HepG2 (cell line): Measurements from ENCODE around the gene GMPPA. TPM values are rescaled to one million over a fixed set of nuclear protein-coding genes. Genes with fewer than 3 reads are reported as not detected.

Experiments
- ARNTL ChIP-seq: sonication (generic); formaldehyde crosslinking; IDR thresholded peaks from 2 replicates; pipeline ENCODE4 v1.4.0; 2020; ENCODE audit warnings: mild to moderate bottlenecking, missing genetic modification reagents
- BCLAF1 ChIP-seq: fragments of 450-650 bp; IDR thresholded peaks from 2 replicates; pipeline ENCODE4 v1.6.1; 2017; ENCODE audit warnings: mild to moderate bottlenecking
- ELF4 ChIP-seq: sonication (generic); formaldehyde crosslinking; IDR thresholded peaks from 2 replicates; pipeline ENCODE4 v1.5.0; 2020; ENCODE audit warnings: missing genetic modification reagents, mild to moderate bottlenecking, moderate library complexity, borderline replicate concordance
- FOXJ3 ChIP-seq: sonication (generic); formaldehyde crosslinking; IDR thresholded peaks from 2 replicates; pipeline ENCODE4 v1.4.0; 2020; ENCODE audit warnings: missing genetic modification reagents, mild to moderate bottlenecking, borderline replicate concordance
- GATAD2A ChIP-seq: IDR thresholded peaks from 2 replicates; pipeline ENCODE4 v1.6.1; 2016
- GMEB2 ChIP-seq: IDR thresholded peaks from 2 replicates; pipeline ENCODE4 v1.6.1; 2016; ENCODE audit warnings: missing biosample characterization, missing genetic modification reagents, low read depth
- GPBP1L1 ChIP-seq: sonication (generic); formaldehyde crosslinking; IDR thresholded peaks from 2 replicates; pipeline ENCODE4 v1.5.0; 2020; ENCODE audit warnings: mild to moderate bottlenecking, missing genetic modification reagents
- IKZF1 ChIP-seq: fragments of 450-650 bp; IDR thresholded peaks from 2 replicates; pipeline ENCODE4 v1.7.1; 2016
- MTA1 ChIP-seq: sonication (generic); formaldehyde crosslinking; IDR thresholded peaks from 2 replicates; pipeline ENCODE4 v1.4.0; 2020; ENCODE audit warnings: missing genetic modification reagents, mild to moderate bottlenecking, borderline replicate concordance
- MXI1 ChIP-seq: IDR thresholded peaks from 3 replicates; pipeline ENCODE4 v1.6.1; 2012; ENCODE audit warnings: low read depth, low read length, inconsistent platforms, borderline replicate concordance
- NCOA1 ChIP-seq: sonication (generic); formaldehyde crosslinking; IDR thresholded peaks from 2 replicates; pipeline ENCODE4 v1.9.0; 2021; ENCODE audit warnings: missing genetic modification reagents
- NFIB ChIP-seq: sonication (generic); formaldehyde crosslinking; IDR thresholded peaks from 2 replicates; pipeline ENCODE4 v1.9.0; 2021; ENCODE audit warnings: missing genetic modification reagents, mild to moderate bottlenecking, borderline replicate concordance
- NPAS2 ChIP-seq: sonication (generic); formaldehyde crosslinking; IDR thresholded peaks from 2 replicates; pipeline ENCODE4 v1.8.0; 2022; ENCODE audit warnings: mild to moderate bottlenecking, missing genetic modification reagents, borderline replicate concordance
- SP1 ChIP-seq, 2 experiments: fragments of 450-650 bp in 1 of 2; sonication (generic) in 1 of 2; formaldehyde crosslinking in 1 of 2; IDR thresholded peaks; 2 replicates each; pipeline versions ENCODE4 v1.4.0 to v1.6.1; 2016 to 2020; ENCODE audit warnings: missing genetic modification reagents in 1 of 2
- ZNF121 ChIP-seq: sonication (generic); formaldehyde crosslinking; IDR thresholded peaks from 2 replicates; pipeline ENCODE4 v1.5.0; 2020; ENCODE audit warnings: mild to moderate bottlenecking, missing genetic modification reagents
- ZNF24 ChIP-seq: fragments of 450-650 bp; IDR thresholded peaks from 2 replicates; pipeline ENCODE4 v1.6.1; 2017; ENCODE audit warnings: antibody characterized with exemption, mild to moderate bottlenecking
- ZNF687 ChIP-seq: sonication (generic); formaldehyde crosslinking; IDR thresholded peaks from 2 replicates; pipeline ENCODE4 v1.5.1; 2020; ENCODE audit warnings: mild to moderate bottlenecking, missing genetic modification reagents, moderate library complexity
- ZNF747 ChIP-seq: sonication (generic); formaldehyde crosslinking; IDR thresholded peaks from 2 replicates; pipeline ENCODE4 v1.8.1; 2023; ENCODE audit warnings: missing genetic modification reagents, mild to moderate bottlenecking, borderline replicate concordance
- polyA plus RNA-seq, 8 experiments: library from polyadenylated mRNA; depleted of rRNA in 3 of 8; stranded (reverse) in 7 of 8; unstranded in 1 of 8; fragments of >200 nt; fragmentation: Illumina TruSeq in 4 of 8; extraction: Trizol in 4 of 8; gene quantifications; 2 replicates each; pipeline versions ENCODE4 v1.2.1 to v1.2.3, GENCODE V29; 2011 to 2016; ENCODE audit warnings: low read depth in 4 of 8, missing spikeins in 1 of 8, mixed read lengths in 1 of 8; ENCODE audit not compliant: insufficient read depth in 1 of 8
- total RNA-seq, 5 experiments: library from RNA; depleted of rRNA; stranded (reverse); fragments of >200 nt; fragmentation: Illumina TruSeq; extraction: Trizol; gene quantifications; 2 replicates each; pipeline ENCODE4 v1.2.3, GENCODE V29; 2016; ENCODE audit warnings: low read depth in 1 of 5

The GMPPA gene
- total and polyA plus RNA-seq, 2 of the 13 experiments (the other 11 are each of a cell fraction or from before 2014, with no cell fraction given), result 81.1 to 106 TPM

- TF ChIP-seq ZNF687 (CRISPR knock-in tag) (peak; percentile 78), ZNF121 (CRISPR knock-in tag) (no peak), BCLAF1 (no peak), IKZF1 (no peak), NPAS2 (no peak), FOXJ3 (peak; percentile 83), ELF4 (no peak; the same call in 1 of the 2 replicates), ARNTL (CRISPR knock-in tag) (peak; percentile 61), ZNF24 (no peak), NCOA1 (CRISPR knock-in tag) (peak; percentile 57; the same call in 1 of the 2 replicates), NFIB (no peak), ZNF747 (peak; percentile 86; the same call in 1 of the 2 replicates), MTA1 (CRISPR knock-in tag) (no peak; the same call in 1 of the 2 replicates), GPBP1L1 (CRISPR knock-in tag) (no peak), GMEB2 (CRISPR knock-in tag) (0 out of 2 replicates have a peak, but pooled peaks have one; percentile 52), GATAD2A (CRISPR knock-in tag) (peak; percentile 76), MXI1 (peak; percentile 97; the same call in 2 of the 3 replicates), SP1 (IDR thresholded peaks at IDR 0.05) (0 out of 2 replicates have a peak, but pooled peaks have one; percentile 21), SP1 (CRISPR knock-in tag; IDR thresholded peaks at IDR 0.05) (peak; percentile 95)
These were observed 45.1 kb downstream of the GMPPA start, which contains the start of the genes CHPF and TMEM198 (continued) for GRCh38 chr2:219543596-219544358.
